GM19023 (cell line): ENCODE measurements around the gene ADIPOR2.
"Not testable (repeated sequence)": the region's sequence is repeated elsewhere in the genome, so short reads cannot be mapped to it uniquely, and the experiment has no call there.

ENCODE experiments used
- ATAC-seq: cut with Tn5 transposase; IDR thresholded peaks from one replicate; pipeline ENCODE4 v1.9.1; 2021; ENCODE audit warnings: mild to moderate bottlenecking, moderate library complexity; ENCODE audit not compliant: unreplicated experiment

ADIPOR2 gene

GRCh38 chr12:1810201-1810930, 119.5 kb downstream of the ADIPOR2 start:
- ATAC-seq, result no peak

GRCh38 chr12:1810931-1811280, 120.0 kb downstream of the ADIPOR2 start:
- no peak for ATAC-seq

GRCh38 chr12:1811281-1811947, 120.5 kb downstream of the ADIPOR2 start:
- no peak for ATAC-seq

GRCh38 chr12:1811948-1812291, 121.0 kb downstream of the ADIPOR2 start:
- no peak for ATAC-seq

- ATAC-seq, result no peak
Observed at GRCh38 chr12:1812650-1813302, 121.9 kb downstream of the ADIPOR2 start.

GRCh38 chr12:1814266-1814665, 123.4 kb downstream of the ADIPOR2 start:
- no peak for ATAC-seq

- ATAC-seq, result no peak
Observed at GRCh38 chr12:1815108-1815507, 124.2 kb downstream of the ADIPOR2 start.

GRCh38 chr12:1815814-1816729, 125.2 kb downstream of the ADIPOR2 start:
- ATAC-seq, result no peak

- ATAC-seq, result no peak
Observed at GRCh38 chr12:1816730-1817348, 126.0 kb downstream of the ADIPOR2 start.

- ATAC-seq, result not testable (repeated sequence)
Observed at GRCh38 chr12:1817928-1818327, 127.1 kb downstream of the ADIPOR2 start.

GRCh38 chr12:1819050-1819449, 128.2 kb downstream of the ADIPOR2 start:
- no peak for ATAC-seq

- ATAC-seq, result no peak
Observed at GRCh38 chr12:1819571-1819970, 128.7 kb downstream of the ADIPOR2 start.

GRCh38 chr12:1820191-1820895, 129.5 kb downstream of the ADIPOR2 start, which contains the start of gene LRTM2:
TSS of gene LRTM2 (plus strand) at chr12:1820565. CDS start at chr12:1828149, 7,584 bp downstream.
- no peak for ATAC-seq

GRCh38 chr12:1820896-1821291, 130.0 kb downstream of the ADIPOR2 start:
- no peak for ATAC-seq

- ATAC-seq, result no peak
Observed at GRCh38 chr12:1821805-1822204, 130.9 kb downstream of the ADIPOR2 start.

- ATAC-seq, result no peak
Observed at GRCh38 chr12:1822699-1823098, 131.8 kb downstream of the ADIPOR2 start.

GRCh38 chr12:1823237-1823636, 132.4 kb downstream of the ADIPOR2 start:
- ATAC-seq, result no peak

GRCh38 chr12:1825382-1826102, 134.7 kb downstream of the ADIPOR2 start:
- ATAC-seq, result no peak

- no peak for ATAC-seq
Observed at GRCh38 chr12:1826401-1826800, 135.5 kb downstream of the ADIPOR2 start.
